Fibroblast of skin of right biceps (primary cell): ENCODE results near the gene UVSSA.

Experiments
- DNase-seq: peaks from one replicate; pipeline ENCODE4 v3.0.0-alpha.2; 2013

Gene UVSSA

GRCh38 chr4:1351854-1352566, 5.0 kb downstream of the UVSSA start:
- DNase-seq: peak; percentile 63

- DNase-seq: no peak
Measured at GRCh38 chr4:1352567-1352900, 5.5 kb downstream of the UVSSA start.

- no peak for DNase-seq
Measured at GRCh38 chr4:1353186-1354055, 6.4 kb downstream of the UVSSA start.

- DNase-seq: no peak
Measured at GRCh38 chr4:1354136-1354982, 7.4 kb downstream of the UVSSA start.

GRCh38 chr4:1354983-1355275, 7.9 kb downstream of the UVSSA start:
- no peak for DNase-seq

GRCh38 chr4:1355378-1355777, 8.4 kb downstream of the UVSSA start:
- no peak for DNase-seq

GRCh38 chr4:1356181-1356998, 9.4 kb downstream of the UVSSA start:
- DNase-seq: peak; percentile 47

- no peak for DNase-seq
Measured at GRCh38 chr4:1357356-1358248, 10.6 kb downstream of the UVSSA start.

- no peak for DNase-seq
Measured at GRCh38 chr4:1358421-1359143, 11.6 kb downstream of the UVSSA start.

- peak; percentile 75 for DNase-seq
Measured at GRCh38 chr4:1359144-1359501, 12.1 kb downstream of the UVSSA start.

GRCh38 chr4:1359976-1360375, 13.0 kb downstream of the UVSSA start:
- no peak for DNase-seq

- peak; percentile 70 for DNase-seq
Measured at GRCh38 chr4:1360423-1361283, 13.6 kb downstream of the UVSSA start.

GRCh38 chr4:1361431-1361830, 14.4 kb downstream of the UVSSA start:
- no peak for DNase-seq

GRCh38 chr4:1362046-1362445, 15.0 kb downstream of the UVSSA start:
- DNase-seq: no peak

- no peak for DNase-seq
Measured at GRCh38 chr4:1362521-1362920, 15.5 kb downstream of the UVSSA start.

GRCh38 chr4:1363513-1363912, 16.5 kb downstream of the UVSSA start:
- no peak for DNase-seq

GRCh38 chr4:1364217-1364616, 17.2 kb downstream of the UVSSA start:
- no peak for DNase-seq

GRCh38 chr4:1364748-1365147, 17.7 kb downstream of the UVSSA start:
- no peak for DNase-seq

- no peak for DNase-seq
Measured at GRCh38 chr4:1365271-1366178, 18.5 kb downstream of the UVSSA start.
